ENCODE results near the gene ARF5. TPM values are rescaled to one million over a fixed set of nuclear protein-coding genes. Genes with fewer than 3 reads are reported as not detected.
"Not testable (repeated sequence)": the region's sequence is repeated elsewhere in the genome, so short reads cannot be mapped to it uniquely, and the experiment has no call there.

ARF5 gene
- total RNA-seq, 1 experiment from 2014 or later: 83.5 TPM

DNA sequence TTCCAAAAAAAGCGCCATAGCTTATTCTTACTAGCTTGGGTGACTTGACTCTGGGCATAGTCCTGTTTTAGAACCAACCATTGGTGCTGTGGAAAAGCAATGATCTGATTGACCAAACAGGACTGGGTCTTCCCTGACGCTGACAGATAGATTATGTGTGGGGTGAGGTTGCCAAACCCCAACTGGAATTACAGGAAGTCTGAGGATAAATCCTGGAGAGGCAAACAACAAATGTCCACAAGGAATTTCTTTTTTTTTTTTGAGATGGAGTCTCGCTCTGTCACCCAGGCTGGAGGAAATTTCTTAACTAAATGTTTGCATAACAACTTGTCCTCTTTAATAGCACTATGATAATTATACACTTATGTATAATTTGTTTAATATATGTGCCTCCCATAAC lies 22.0 kb upstream of the ARF5 start:
- H3K4me3 ChIP-seq (ENCODE audit: low read depth, low read length, poor library complexity, severe bottlenecking): no peak overlapping the region
- no peaks in the 10 kb centered on the region for H3K9me3 ChIP-seq (ENCODE audit: low read depth, low read length, poor library complexity, severe bottlenecking)
- no peaks in the 10 kb centered on the region for H3K4me1 ChIP-seq (ENCODE audit: insufficient read depth, low read length, poor library complexity, severe bottlenecking)
- H3K27ac ChIP-seq (ENCODE audit: low read depth, low read length, poor library complexity, severe bottlenecking): no peak overlapping the region
- POLR2A ChIA-PET (ENCODE audit: low non-redundant PET): interaction anchor here (0.8 kb wide), 1 partner anchor 1489 kb away, joined by 5 read pairs; no protein-coding TSS in a partner anchor
- intact Hi-C loops (cut with micrococcal nuclease; ENCODE audit: unreplicated experiment): no loop called here
- CTCF ChIA-PET: no interaction called here
- H3K36me3 ChIP-seq (ENCODE audit: insufficient read depth, low read length, poor library complexity, severe bottlenecking): no peaks in the 10 kb centered on the region
- no peak for DNase-seq (ENCODE audit: low spot score)
- TF ChIP-seq EZH2 (IDR thresholded peaks at IDR 0.05; ENCODE audit: borderline replicate concordance, low read depth, low read length, poor library complexity, severe bottlenecking): no peak
- TF ChIP-seq, protein P1, sequence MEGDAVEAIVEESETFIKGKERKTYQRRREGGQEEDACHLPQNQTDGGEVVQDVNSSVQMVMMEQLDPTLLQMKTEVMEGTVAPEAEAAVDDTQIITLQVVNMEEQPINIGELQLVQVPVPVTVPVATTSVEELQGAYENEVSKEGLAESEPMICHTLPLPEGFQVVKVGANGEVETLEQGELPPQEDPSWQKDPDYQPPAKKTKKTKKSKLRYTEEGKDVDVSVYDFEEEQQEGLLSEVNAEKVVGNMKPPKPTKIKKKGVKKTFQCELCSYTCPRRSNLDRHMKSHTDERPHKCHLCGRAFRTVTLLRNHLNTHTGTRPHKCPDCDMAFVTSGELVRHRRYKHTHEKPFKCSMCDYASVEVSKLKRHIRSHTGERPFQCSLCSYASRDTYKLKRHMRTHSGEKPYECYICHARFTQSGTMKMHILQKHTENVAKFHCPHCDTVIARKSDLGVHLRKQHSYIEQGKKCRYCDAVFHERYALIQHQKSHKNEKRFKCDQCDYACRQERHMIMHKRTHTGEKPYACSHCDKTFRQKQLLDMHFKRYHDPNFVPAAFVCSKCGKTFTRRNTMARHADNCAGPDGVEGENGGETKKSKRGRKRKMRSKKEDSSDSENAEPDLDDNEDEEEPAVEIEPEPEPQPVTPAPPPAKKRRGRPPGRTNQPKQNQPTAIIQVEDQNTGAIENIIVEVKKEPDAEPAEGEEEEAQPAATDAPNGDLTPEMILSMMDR (conservative IDR thresholded peaks at IDR 0.05; ENCODE audit: low read depth, low read length): no peak
- no TSS peak for BruUV-seq (replicated peaks)
- H3K27me3 ChIP-seq (replicated peaks; ENCODE audit: insufficient read depth, low read depth, low read length, poor library complexity): no peaks in the 10 kb centered on the region

DNA sequence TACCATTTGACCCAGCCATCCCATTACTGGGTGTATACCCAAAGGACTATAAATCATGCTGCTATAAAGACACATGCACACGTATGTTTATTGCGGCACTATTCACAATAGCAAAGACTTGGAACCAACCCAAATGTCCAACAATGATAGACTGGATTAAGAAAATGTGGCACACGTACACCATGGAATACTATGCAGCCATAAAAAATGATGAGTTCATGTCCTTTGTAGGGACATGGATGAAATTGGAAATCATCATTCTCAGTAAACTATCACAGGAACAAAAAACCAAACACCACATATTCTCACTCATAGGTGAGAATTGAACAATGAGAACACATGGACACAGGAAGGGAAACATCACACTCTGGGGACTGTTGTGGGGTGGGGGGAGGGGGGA lies 20.2 kb upstream of the ARF5 start:
- POLR2A ChIA-PET (ENCODE audit: low non-redundant PET); H3K27me3 ChIP-seq (replicated peaks; ENCODE audit: insufficient read depth, low read depth, low read length, poor library complexity); H3K36me3 ChIP-seq (ENCODE audit: insufficient read depth, low read length, poor library complexity, severe bottlenecking); BruUV-seq (replicated peaks); H3K4me3 ChIP-seq (ENCODE audit: low read depth, low read length, poor library complexity, severe bottlenecking); intact Hi-C loops (cut with micrococcal nuclease; ENCODE audit: unreplicated experiment); H3K9me3 ChIP-seq (ENCODE audit: low read depth, low read length, poor library complexity, severe bottlenecking); H3K4me1 ChIP-seq (ENCODE audit: insufficient read depth, low read length, poor library complexity, severe bottlenecking); DNase-seq (ENCODE audit: low spot score); CTCF ChIA-PET; H3K27ac ChIP-seq (ENCODE audit: low read depth, low read length, poor library complexity, severe bottlenecking): not testable (repeated sequence)

DNA sequence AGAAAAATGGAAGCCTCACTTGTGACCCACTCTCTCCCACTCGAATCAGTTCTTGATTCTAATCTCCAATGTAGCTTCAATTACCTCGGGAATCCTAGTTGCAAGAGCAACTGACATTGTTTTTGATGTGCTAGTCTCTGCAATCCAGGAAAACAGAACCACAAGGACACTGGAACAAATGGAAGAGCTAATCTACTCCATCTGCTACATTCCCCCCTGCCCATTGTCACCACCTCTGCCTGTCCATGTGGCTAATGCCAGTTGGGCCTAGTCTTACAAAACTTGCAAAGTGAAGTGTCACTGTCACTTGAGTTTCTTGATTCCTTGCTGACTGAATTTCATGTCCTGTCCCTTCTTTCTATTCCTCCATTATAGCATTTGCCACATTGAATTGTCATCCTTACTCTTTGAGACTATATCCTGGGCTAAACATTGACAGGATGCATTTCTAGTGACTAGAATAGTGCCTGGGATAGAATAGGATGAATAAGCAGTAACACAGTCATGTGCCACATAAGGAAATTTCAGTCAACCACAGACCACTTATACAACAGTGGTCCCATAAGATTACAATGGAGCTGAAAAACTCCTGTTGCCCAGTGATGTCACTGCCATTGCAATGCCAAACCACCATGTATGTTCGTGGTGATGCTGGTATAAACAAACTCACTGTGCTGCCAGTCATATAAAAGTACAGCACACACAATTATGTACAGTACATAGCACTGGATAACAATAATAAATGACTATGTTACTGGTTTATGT lies 16.3 kb upstream of the ARF5 start:
- H3K27me3 ChIP-seq (replicated peaks; ENCODE audit: insufficient read depth, low read depth, low read length, poor library complexity): no peaks in the 10 kb centered on the region
- BruUV-seq (replicated peaks): no TSS peak
- H3K36me3 ChIP-seq (ENCODE audit: insufficient read depth, low read length, poor library complexity, severe bottlenecking): no peaks in the 10 kb centered on the region
- no peaks in the 10 kb centered on the region for H3K4me1 ChIP-seq (ENCODE audit: insufficient read depth, low read length, poor library complexity, severe bottlenecking)
- ChIA-PET POLR2A (ENCODE audit: low non-redundant PET) (no interaction called here), CTCF (no interaction called here)
- intact Hi-C loops (cut with micrococcal nuclease; ENCODE audit: unreplicated experiment): no loop called here
- no peak overlapping the region for H3K27ac ChIP-seq (ENCODE audit: low read depth, low read length, poor library complexity, severe bottlenecking)
- DNase-seq (ENCODE audit: low spot score): no peak
- TF ChIP-seq, protein P1 (conservative IDR thresholded peaks at IDR 0.05; ENCODE audit: low read depth, low read length): no peak
- no peak for TF ChIP-seq EZH2 (IDR thresholded peaks at IDR 0.05; ENCODE audit: borderline replicate concordance, low read depth, low read length, poor library complexity, severe bottlenecking)
- H3K4me3 ChIP-seq (ENCODE audit: low read depth, low read length, poor library complexity, severe bottlenecking): no peak overlapping the region
- H3K9me3 ChIP-seq (ENCODE audit: low read depth, low read length, poor library complexity, severe bottlenecking): no peaks in the 10 kb centered on the region

Measured in A673 (cell line).